ENCODE data around the gene CHRNA1.

Gene CHRNA1

DNA sequence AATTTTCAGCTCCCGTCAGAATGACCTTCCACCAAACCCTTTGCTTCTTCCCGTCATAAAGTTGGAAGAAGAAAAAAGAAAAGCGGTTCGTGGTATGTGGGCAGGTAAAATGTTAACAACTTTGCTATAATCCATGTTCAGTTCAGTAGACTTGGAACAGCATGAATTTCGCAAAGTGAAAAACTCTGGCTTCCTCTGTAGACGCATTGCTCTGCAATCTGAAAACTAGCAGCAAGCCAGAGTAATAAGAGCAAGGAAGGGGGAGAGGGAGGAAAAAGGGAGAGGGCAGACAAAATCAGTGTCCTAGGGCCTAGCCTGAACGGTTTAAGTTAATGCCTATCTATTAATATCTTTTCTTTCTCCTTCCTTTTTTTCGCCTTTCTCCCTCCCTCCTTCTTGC, 26.7 kb upstream of the CHRNA1 start:
- DNase-seq (ENCODE audit: low spot score): no peak
- TF ChIP-seq CTCF (IDR thresholded peaks at IDR 0.05; ENCODE audit: borderline replicate concordance, control extremely low read depth, extremely low read depth, insufficient read depth, missing control alignments): no peak
- in situ Hi-C loops (cut with MboI; ENCODE audit: low sequenced_read_pairs, unreplicated experiment): no loop called here

- TF ChIP-seq CTCF (IDR thresholded peaks at IDR 0.05; ENCODE audit: borderline replicate concordance, control extremely low read depth, extremely low read depth, insufficient read depth, missing control alignments): no peak
- in situ Hi-C loops (cut with MboI; ENCODE audit: low sequenced_read_pairs, unreplicated experiment): no loop called here
- no peak for DNase-seq (ENCODE audit: low spot score)
Measured at GRCh38 chr2:174789001-174789400, 24.7 kb upstream of the CHRNA1 start.

DNA sequence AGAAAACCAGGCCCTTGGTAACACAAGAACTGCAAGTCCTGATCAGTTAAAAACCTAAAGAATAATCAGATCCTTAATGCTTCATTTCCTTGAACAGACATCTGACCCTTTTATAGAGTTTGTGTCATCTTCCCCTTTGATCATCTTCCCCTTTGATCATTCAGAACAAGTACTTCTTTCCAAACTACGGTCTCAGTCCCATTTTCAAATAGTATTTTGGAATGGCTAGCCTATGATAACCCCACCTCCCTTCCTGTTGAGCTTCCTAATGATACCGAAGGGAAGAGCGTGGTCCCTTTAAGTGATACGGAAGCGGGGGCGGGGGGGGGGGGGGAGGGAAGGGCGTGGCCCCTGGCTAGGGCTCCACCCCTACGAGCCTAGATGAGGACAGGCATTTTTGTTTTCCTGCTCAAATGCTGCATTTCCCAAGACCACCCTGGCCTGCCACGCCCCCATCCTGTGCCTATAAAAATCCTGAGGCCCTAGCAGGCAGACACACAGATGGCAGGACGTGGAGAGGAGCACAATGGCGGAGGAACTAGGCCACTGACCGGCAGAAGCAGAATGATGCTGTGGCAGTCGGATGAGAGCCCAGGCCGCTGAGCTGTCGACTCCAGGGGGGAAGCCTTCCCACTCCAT, 24.1 kb upstream of the CHRNA1 start:
- in situ Hi-C loops (cut with MboI; ENCODE audit: low sequenced_read_pairs, unreplicated experiment): no loop called here
- TF ChIP-seq CTCF (IDR thresholded peaks at IDR 0.05; ENCODE audit: borderline replicate concordance, control extremely low read depth, extremely low read depth, insufficient read depth, missing control alignments): no peak
- no peak for DNase-seq (ENCODE audit: low spot score)

DNA sequence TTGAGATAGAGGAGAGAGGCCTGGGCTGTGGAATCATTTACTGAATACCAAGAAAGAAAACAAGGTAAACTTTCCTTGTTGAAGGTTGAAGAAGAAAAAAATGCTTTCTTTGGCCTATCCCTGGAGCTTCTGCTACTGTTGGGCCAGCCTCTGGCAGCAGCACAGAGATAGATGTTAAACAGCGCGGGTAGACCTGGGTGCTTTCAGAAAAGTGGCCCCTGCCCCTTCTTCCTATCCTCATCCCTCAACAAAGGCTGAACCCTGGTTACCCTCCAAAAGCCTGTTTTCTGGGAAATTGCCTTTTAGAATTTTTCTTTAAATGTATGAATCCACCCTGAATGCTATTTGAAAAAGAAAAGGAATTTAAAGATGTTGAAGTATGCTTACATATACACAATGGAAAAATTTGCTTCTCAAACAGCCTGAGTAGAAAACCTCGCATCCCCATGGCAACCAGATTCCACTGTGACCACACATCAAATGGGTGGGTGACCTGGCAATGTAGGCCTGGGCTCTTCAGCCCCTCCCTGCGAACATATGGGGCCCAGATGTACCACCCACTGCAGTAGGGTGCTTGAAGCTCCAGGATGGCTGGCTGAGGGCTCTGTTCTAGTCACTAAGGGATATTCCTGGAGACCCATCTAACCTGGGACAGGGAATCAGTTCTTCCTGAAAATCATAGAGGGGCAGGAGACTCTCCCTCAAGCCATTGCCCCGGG, 23.4 kb upstream of the CHRNA1 start:
- TF ChIP-seq CTCF (IDR thresholded peaks at IDR 0.05; ENCODE audit: borderline replicate concordance, control extremely low read depth, extremely low read depth, insufficient read depth, missing control alignments): no peak
- in situ Hi-C loops (cut with MboI; ENCODE audit: low sequenced_read_pairs, unreplicated experiment): no loop called here
- DNase-seq (ENCODE audit: low spot score): no peak

GRCh38 chr2:174786066-174786725, 21.9 kb upstream of the CHRNA1 start:
- in situ Hi-C loops (cut with MboI; ENCODE audit: low sequenced_read_pairs, unreplicated experiment): no loop called here
- DNase-seq (ENCODE audit: low spot score): no peak
- TF ChIP-seq CTCF (IDR thresholded peaks at IDR 0.05; ENCODE audit: borderline replicate concordance, control extremely low read depth, extremely low read depth, insufficient read depth, missing control alignments): no peak

- in situ Hi-C loops (cut with MboI; ENCODE audit: low sequenced_read_pairs, unreplicated experiment): no loop called here
- no peak for DNase-seq (ENCODE audit: low spot score)
- no peak for TF ChIP-seq CTCF (IDR thresholded peaks at IDR 0.05; ENCODE audit: borderline replicate concordance, control extremely low read depth, extremely low read depth, insufficient read depth, missing control alignments)
Measured at GRCh38 chr2:174785481-174785880, 21.2 kb upstream of the CHRNA1 start.

Data from GM13976 (cell line).